IPS-18c (cell line): ENCODE results near the gene COL21A1.

Experiments
- H3K4me3 ChIP-seq: 2 replicates; pipeline ENCODE4 v1.7.0; 2013; ENCODE audit warnings: low read depth, mild to moderate bottlenecking, low read length, moderate library complexity; ENCODE audit not compliant: insufficient read depth
- H3K9me3 ChIP-seq: one replicate; pipeline ENCODE4 v1.6.1; 2013; ENCODE audit warnings: mild to moderate bottlenecking, low read length, moderate library complexity; ENCODE audit not compliant: control insufficient read depth, insufficient read depth

COL21A1 gene

GRCh38 chr6:56255349-56255748 is 8.0 kb upstream of the COL21A1 start:
- H3K9me3 ChIP-seq = no peaks in the 10 kb centered on the region
- H3K4me3 ChIP-seq = no peak overlapping the region

- no peaks in the 10 kb centered on the region for H3K9me3 ChIP-seq
- H3K4me3 ChIP-seq = no peak overlapping the region
These were observed 2.9 kb upstream of the COL21A1 start for GRCh38 chr6:56250266-56250665.

- peak overlapping the region; percentile 57 for H3K4me3 ChIP-seq
- H3K9me3 ChIP-seq = no peaks in the 10 kb centered on the region
These were observed 308 bp upstream of the COL21A1 start for GRCh38 chr6:56247654-56248122.

- H3K9me3 ChIP-seq = no peaks in the 10 kb centered on the region
- peak overlapping the region; percentile 57 for H3K4me3 ChIP-seq
These were observed 869 bp downstream of the COL21A1 start for GRCh38 chr6:56246541-56246880.

GRCh38 chr6:56245903-56246351 is 1.5 kb downstream of the COL21A1 start:
- Histone ChIP-seq H3K4me3 (no peak overlapping the region), H3K9me3 (no peaks in the 10 kb centered on the region)

DNA sequence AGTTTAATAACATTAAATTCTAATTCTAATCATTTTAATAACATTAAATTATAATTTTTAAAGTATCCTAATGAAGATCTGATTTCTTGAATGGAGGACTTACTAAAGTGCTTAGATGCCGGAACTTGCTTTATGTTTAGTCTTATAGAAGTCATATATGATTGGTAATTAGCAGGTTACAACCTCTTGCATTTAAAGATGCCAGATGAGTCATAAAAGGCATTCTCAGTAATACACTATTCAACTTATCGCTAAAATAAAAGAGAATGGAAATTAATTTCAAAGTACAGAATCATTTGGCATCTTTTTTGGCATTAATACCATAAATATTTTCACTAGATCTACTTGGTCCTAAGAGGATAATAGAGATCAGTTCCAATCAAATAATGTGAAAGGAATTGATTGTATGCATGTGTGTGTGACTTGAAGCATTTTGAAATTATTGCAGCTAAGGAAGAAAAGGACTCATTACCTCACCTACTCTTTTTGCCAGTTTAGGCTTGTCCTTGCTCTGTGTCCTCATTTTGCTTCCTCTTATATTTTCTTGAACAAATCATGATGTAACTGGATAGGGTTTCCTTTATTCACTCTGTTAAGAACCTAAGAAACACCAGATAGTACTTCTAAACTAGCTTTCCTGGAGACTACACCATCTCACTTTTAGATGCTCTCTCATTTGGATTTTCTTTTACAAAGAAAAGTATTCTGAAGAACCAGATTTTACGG is 2.7 kb downstream of the COL21A1 start:
- Histone ChIP-seq H3K9me3 (no peaks in the 10 kb centered on the region), H3K4me3 (no peak overlapping the region)

- H3K4me3 ChIP-seq = no peak overlapping the region
- no peaks in the 10 kb centered on the region for H3K9me3 ChIP-seq
These were observed 3.3 kb downstream of the COL21A1 start for GRCh38 chr6:56244089-56244488.

- Histone ChIP-seq H3K9me3 (no peaks in the 10 kb centered on the region), H3K4me3 (no peak overlapping the region)
These were observed 3.8 kb downstream of the COL21A1 start for GRCh38 chr6:56243518-56244070.

- no peak overlapping the region for H3K4me3 ChIP-seq
- H3K9me3 ChIP-seq = no peaks in the 10 kb centered on the region
These were observed 5.0 kb downstream of the COL21A1 start for GRCh38 chr6:56242346-56242745.

- H3K4me3 ChIP-seq = no peak overlapping the region
- no peaks in the 10 kb centered on the region for H3K9me3 ChIP-seq
These were observed 6.1 kb downstream of the COL21A1 start for GRCh38 chr6:56241124-56241802.

DNA sequence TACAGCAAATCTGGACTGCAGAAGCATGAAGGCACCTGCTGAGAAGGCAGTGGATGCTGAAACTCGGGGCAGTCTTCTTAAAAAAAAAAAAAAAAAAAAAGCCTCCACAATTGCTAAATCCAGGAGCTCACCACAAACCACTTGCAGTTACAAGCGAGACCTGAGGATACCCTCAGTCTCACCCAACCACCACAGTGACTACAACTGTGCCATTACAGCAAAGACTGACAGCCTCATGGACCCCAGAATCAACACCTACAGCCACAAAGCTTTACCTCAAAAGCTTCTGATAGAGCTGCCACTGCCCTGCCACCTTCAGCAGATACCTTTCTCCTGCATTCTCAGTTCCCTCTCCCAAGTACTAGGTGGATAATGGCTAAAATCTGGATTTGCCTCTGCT is 9.0 kb downstream of the COL21A1 start:
- no peaks in the 10 kb centered on the region for H3K9me3 ChIP-seq
- no peak overlapping the region for H3K4me3 ChIP-seq

- Histone ChIP-seq H3K4me3 (no peak overlapping the region), H3K9me3 (no peaks in the 10 kb centered on the region)
These were observed 12.1 kb downstream of the COL21A1 start for GRCh38 chr6:56235245-56235644.

GRCh38 chr6:56232436-56232835 is 14.9 kb downstream of the COL21A1 start:
- no peak overlapping the region for H3K4me3 ChIP-seq
- no peaks in the 10 kb centered on the region for H3K9me3 ChIP-seq

DNA sequence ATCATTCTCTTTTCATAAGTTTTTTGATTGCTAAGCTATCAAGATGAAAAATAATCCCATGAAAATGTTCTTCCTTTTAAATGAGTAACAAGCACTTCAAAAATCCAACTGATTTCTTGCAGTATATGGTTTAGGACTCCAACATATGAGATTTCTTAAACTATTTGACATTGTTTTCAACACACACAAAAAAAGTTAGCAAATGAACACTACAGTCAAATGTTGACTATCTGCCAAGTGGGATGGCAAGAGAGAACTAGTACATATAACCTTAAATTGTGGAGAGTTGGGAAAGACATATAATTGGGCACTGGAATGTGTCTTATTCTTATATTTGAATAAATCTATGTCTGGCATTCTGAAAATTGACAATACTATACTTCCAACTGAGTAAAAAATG is 15.6 kb downstream of the COL21A1 start:
- H3K4me3 ChIP-seq = no peak overlapping the region
- no peaks in the 10 kb centered on the region for H3K9me3 ChIP-seq

GRCh38 chr6:56230976-56231566 is 16.3 kb downstream of the COL21A1 start:
- H3K9me3 ChIP-seq = no peaks in the 10 kb centered on the region
- H3K4me3 ChIP-seq = no peak overlapping the region

- Histone ChIP-seq H3K4me3 (no peak overlapping the region), H3K9me3 (no peaks in the 10 kb centered on the region)
These were observed 20.1 kb downstream of the COL21A1 start for GRCh38 chr6:56227071-56227879.

- H3K9me3 ChIP-seq = no peaks in the 10 kb centered on the region
- no peak overlapping the region for H3K4me3 ChIP-seq
These were observed 23.4 kb downstream of the COL21A1 start for GRCh38 chr6:56223995-56224394.
